NK-92 (cell line): ENCODE measurements around the gene SPEM3.
A peak's percentile ranks its signal among the peaks of the same experiment; 100 is the strongest.

Source experiments
- DNase-seq: peaks from one replicate; lab custom pipeline; 2025; ENCODE audit not compliant: unreplicated experiment; lab: John Stamatoyannopoulos, UW

SPEM3 gene

DNA sequence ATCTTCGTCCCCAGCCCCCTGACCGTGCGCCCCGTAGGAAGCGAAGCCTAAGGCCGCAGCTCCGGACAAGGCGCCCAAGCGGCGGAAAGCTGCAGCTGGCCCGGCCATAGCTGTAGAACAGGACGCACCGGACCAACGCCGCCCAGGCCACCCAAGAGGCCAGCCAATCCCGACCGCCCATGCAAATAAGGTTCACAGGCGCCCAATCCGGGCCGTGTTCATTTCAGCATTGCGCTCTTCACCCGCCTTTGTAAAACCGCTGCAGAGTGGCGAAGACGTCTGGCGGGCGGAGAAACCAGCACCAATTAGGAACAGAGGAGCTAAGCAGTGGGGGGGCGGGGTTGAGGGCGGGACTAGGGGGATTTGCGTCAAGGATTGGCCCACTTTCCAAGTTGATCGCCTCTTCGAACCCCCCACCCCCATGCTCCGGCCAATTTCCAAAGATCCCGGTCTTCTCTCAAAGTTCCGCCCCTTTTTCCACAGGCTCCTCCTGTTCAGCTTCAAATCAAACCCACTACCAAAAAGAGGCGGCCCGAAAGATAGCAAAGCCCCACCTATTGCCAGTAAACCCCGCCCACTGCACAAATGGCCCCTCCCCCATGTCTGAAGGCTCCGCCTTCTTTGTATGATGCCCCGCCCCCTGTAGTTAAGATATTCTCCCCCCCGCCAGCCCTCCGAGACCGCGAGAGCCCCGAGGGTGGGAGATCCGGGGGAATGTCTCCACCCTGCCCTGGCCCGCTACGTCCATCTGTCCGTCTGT, 24.5 kb upstream of the SPEM3 start, which contains the start of gene TMEM256:
TMEM256 (minus strand) TSS at position 121 of the 760 bp plus-strand sequence; CDS start at position 108, 13 bp downstream.
- DNase-seq: peak; percentile 95

DNA sequence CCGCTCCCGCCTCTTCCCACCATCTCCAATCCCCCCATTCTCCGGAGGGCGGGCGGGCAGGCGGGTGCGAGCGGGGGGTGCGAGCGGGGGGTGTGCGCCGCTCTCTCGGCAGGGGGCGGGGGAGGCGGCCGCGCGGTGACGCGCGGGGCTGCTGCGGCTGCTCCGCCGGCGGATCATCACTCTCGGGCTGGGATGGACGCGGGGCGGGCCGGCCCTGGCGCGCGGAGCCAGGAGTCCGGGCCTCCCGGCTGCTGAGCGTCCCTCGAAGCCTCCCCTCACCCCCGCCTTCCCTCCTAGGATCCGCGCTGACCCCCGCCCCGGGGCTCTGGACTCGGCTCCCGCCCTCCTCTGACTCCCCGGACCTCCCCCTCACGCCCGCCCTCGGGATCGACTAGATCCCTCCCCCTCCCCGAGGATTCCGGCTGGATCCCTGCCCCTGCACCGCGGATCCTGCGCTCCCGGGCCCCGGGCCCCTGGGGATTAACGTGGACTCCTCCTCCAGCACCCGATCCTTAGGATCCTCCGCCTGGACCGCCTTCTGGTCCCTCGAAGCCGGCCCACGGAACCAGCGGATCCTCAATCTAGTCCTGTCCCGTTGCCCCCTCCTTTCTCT, 23.8 kb upstream of the SPEM3 start:
- no peak for DNase-seq

GRCh38 chr17:7405350-7406234, 23.1 kb upstream of the SPEM3 start:
- no peak for DNase-seq

DNA sequence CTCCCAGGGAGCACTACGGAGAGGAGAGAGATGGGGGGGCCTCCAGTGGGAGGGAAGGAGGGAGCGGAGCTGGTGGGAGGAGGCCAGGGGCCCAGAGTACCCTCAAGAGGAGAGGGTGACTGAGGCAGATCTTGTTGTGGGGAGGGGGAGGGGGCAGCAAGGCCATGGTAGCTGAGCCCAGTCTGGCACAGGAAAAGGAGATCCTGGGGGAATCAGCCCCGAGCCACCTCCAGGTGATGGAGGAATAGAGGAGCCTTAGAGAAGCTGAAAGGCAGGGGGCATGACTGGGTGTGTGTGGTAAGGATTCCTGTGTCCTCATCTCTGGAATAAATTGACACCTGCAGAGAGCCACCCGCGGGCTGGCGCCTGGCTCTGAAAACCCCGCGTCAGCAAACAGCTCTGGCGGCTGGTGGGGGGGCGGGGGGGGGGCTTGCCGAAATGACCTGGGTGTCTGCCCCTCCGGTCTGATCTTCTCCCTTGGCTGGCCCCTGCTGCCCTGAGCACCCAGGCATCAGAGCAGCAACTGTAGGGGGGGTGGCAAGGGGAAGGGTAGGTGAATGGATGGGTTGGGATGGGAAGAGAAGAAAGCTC, 22.3 kb upstream of the SPEM3 start:
- DNase-seq: no peak

- DNase-seq: no peak
Observed at GRCh38 chr17:7407082-7407481, 21.6 kb upstream of the SPEM3 start.

DNA sequence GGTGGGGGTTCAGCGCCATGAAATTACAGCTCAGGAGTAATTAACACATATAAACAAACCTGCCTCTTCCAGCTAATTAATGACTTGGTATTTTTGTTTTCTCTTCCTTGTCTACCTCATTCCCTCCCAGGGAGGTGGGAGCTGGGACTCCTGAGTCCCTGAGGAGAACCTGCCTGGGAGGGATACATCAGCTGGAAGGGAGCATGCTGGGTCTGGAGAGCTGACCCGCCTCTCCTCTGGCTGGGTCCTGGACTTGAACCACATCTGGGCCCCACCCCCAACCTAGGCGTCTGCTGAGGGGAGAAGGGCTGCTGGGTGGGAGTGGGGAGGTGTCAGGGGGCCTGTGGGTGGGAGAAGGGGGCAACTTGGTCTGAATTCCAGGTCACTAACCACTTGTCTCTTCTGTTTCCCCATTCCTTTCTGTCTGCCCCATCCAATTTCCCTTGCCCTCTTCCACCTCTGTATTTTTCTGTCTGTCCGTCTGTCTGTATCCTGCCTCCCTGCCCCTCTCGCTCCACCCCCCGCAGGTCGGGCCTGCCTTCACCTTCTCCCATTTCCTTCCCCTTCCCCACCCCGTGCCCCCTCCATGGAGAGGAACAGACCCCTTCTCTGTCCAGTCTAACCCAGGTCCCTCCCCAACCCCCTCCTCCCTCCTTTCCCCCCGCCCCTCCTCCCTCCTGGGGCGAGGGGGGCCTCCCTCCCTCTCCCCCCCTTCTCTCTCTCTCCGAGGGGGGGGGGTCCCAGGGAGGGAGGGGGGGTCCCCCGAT, 21.0 kb upstream of the SPEM3 start, which contains the start of gene NLGN2:
NLGN2 (plus strand) TSS at position 361 of the 767 bp plus-strand sequence. CDS start 411 bp downstream, outside the sequence.
- DNase-seq: no peak

DNA sequence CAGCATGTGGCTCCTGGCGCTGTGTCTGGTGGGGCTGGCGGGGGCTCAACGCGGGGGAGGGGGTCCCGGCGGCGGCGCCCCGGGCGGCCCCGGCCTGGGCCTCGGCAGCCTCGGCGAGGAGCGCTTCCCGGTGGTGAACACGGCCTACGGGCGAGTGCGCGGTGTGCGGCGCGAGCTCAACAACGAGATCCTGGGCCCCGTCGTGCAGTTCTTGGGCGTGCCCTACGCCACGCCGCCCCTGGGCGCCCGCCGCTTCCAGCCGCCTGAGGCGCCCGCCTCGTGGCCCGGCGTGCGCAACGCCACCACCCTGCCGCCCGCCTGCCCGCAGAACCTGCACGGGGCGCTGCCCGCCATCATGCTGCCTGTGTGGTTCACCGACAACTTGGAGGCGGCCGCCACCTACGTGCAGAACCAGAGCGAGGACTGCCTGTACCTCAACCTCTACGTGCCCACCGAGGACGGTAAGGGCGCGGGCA, 20.4 kb upstream of the SPEM3 start:
- no peak for DNase-seq

DNA sequence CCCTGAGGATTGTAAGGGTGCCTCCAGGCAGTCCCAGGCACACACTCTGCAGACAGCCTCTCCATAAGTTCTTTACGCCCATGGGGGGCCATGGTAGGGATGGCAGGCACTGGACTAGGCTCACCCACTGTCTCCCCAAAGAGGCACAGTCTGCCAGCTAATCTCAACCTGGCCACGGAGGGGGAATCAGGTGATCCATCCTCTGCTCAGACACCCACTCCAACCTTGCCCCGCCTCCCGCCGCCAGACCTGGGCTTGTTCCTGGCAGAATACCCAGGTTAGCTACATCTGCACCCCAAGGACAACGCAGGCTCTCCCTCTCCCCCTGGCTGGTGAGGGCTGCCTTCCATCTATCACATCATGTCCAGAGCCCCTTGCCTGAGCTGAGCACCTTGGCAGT, 19.8 kb upstream of the SPEM3 start:
- no peak for DNase-seq

DNA sequence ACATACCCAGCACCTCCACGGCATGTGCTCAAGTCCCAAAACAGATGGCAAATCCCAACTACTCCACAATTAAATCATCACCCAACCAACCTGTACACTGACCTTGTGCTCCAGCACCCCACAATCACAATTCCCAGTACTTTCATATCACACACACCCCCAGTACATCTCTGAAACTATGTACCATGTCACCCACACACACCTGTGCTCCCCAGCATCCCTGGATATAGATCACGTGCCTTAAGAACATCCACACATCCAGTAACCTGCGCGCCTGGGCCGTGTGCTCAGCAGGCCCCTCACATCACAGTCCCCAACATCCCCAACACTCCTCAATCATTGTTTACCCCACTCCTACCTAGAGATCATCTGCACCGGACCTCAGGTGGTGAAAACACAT, 18.9 kb upstream of the SPEM3 start:
- no peak for DNase-seq

- DNase-seq: no peak
Observed at GRCh38 chr17:7410634-7411426, 17.8 kb upstream of the SPEM3 start.

GRCh38 chr17:7411427-7411750, 17.3 kb upstream of the SPEM3 start:
- no peak for DNase-seq

DNA sequence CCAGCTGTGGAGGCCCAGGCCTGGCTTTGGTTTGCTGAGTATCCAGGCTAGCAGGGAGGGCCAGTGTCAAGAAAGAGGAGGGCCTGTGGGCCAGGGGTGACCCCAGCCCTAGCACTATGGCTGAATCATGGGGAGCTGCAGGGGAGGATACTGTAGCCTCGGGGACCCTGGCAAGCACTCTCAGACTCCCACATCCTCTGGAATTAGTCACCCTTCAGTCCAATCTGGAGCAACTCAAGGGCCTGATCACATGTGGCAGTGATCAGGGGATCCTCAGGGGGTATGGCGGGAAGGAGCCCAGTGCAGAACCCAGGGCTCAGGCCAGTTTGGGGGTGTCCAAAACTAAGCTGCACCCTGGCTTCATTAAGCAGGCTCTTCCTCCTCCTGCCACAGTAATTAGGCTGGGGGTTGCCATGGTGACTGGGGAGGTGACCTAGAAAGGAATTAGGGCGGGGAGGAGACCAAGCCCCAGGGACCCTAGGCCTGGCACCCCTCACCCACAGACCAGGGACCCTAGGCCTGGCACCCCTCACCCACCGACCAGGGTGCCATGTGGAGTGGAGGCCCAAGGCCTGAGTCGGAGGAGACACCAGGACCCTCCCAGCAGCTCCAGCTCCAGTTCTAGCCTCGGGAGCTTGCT, 15.2 kb upstream of the SPEM3 start:
- DNase-seq: no peak

- DNase-seq: no peak
Observed at GRCh38 chr17:7414837-7415236, 13.8 kb upstream of the SPEM3 start.

DNA sequence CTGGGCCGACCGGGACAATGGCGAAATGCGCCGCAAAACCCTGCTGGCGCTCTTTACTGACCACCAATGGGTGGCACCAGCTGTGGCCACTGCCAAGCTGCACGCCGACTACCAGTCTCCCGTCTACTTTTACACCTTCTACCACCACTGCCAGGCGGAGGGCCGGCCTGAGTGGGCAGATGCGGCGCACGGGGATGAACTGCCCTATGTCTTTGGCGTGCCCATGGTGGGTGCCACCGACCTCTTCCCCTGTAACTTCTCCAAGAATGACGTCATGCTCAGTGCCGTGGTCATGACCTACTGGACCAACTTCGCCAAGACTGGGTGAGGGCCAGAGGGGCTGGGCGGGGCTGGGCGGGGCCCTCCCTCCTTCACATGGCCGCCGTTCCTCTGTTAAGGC, 12.9 kb upstream of the SPEM3 start:
- no peak for DNase-seq

GRCh38 chr17:7416323-7416722, 12.3 kb upstream of the SPEM3 start:
- DNase-seq: no peak

GRCh38 chr17:7417056-7417655, 11.5 kb upstream of the SPEM3 start:
- DNase-seq: no peak

DNA sequence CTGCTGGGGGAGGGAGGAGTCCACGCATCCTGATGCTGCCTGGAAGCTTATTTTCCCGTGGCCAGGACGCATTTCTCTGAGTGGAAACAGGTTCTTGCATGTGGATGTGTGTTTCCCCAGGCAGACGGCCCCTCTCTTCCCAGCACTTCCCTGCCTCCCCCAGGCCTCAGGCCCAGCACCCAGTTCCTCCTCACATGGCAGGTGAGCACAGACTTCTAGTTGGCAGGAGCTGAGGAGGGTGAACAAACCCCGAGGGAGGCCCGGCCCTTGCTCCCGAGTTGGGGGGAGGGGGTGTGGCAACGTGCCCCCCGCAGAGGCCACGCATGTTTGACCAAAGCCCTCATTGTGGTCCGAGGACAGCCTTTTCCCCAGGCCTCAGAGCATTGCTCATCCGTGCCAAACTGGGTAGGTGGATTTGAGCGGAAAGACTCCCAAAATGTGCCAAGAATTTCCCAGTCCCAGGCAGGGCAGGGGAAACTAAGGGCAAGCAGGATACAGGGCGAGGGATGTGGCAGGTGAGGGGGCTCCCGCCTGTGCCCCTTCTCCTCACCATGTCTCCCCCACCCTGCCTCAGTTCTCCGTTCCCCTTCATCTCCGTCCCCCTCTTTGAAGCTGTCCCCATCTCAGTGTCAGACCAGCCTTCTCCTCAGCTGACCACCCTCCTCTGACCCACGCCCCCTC, 10.0 kb upstream of the SPEM3 start:
- DNase-seq: no peak
